T-helper 22 cell (primary cell): ENCODE data around the gene VIPR1.

Source experiments
- DNase-seq: peaks from one replicate; pipeline ENCODE4 v3.0.0-alpha.2; 2020; ENCODE audit warnings: low read depth

VIPR1 gene

DNA sequence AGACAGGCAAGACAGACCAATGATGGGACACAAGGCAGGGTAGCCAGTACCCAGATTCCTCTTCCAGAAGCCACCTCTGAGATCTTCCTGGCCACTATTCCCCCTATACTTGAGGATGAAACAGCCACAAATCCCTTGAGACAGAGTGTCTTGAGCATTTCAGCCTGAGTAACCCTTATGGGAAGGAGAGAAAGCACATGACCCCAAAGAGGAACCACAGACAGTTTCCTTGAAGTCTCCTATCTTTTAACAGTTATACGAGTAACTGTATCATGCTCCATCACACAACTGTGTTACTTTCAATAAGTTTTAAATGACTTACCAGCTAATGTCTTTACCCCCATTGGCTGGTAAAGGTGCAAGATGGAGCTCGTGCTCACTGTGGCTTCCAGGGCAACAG, 9.3 kb downstream of the VIPR1 start:
- DNase-seq = no peak

DNA sequence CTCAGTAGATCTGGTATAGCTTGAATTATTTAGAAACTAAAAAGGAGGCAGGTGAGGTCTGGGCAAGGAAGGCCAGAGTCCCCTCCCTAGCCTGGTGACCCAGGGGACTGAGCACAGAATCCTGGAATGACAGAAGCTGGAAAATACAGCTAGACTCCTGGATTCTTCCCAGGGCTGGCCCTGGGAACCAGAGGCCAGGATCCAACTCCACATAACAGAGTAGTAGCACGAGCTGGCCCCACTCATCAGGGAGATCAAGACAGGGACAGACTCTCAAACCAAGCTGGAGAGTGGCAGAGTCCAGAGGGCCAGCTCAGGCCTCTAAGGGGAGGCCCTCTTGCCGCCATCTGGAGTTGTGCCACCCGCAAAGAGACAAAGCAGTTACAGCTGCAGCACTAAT, 10.7 kb downstream of the VIPR1 start:
- DNase-seq = no peak

DNA sequence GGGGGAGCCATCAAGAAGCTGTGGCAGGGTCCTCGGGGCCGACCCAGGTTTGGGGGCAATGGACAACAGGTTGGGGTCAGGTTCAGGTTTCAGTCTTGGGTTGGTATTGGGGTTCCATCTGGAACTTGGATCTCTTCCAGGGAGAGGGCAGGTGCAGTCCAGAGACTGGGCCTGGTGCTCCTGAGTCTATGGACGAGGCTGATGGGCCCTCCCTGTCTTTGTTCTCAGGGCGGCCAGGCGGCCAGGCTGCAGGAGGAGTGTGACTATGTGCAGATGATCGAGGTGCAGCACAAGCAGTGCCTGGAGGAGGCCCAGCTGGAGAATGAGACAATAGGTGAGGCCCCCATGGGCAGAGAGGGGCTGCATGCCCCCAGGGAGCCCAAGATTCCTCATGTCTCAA, 11.1 kb downstream of the VIPR1 start:
- DNase-seq = no peak

DNA sequence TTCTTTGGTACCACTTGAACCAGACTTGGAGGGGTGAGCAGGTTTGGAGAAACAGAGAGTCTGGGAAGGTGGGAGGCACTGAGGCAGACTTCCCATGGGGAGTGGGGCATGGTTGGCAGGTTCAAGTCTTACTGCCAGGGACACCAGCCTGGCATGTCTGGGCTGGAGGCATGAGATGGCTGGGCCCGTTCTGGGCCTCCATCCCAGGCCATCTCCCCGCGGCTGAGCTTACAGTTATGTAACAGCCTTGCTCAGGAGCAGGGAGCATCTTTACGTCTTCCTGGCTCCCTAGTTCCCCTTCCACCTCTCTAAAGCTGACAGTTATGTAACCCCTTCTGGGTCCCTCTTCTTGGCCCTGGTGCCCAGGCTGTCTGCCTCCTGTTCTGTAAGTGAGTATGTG, 12.4 kb downstream of the VIPR1 start:
- no peak for DNase-seq

DNA sequence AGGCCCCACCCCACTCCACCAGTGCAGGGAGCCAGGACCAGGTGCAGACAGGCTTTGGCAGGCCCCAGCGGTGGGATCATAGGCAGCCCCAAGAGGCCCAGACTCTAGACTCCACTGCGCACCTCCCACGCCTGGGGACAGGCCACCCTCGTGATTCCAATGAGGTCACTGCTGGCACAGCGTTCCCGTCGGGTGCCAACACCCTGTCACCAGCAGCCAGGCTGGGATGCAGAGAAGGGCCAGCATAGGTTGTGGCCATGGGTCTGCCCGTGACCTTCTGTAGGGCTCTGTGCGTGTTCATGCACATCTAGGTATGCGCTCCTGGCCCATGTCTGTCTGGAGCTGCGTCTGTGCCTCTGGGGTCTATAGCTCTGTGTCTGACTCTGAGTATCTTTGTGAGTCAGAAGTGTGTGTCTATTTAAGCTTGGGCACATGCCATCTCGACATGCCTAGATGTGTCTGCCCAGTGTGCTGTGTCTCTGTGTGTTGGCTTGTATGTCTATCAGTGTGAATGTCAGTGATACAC, 13.0 kb downstream of the VIPR1 start:
- DNase-seq = no peak

DNA sequence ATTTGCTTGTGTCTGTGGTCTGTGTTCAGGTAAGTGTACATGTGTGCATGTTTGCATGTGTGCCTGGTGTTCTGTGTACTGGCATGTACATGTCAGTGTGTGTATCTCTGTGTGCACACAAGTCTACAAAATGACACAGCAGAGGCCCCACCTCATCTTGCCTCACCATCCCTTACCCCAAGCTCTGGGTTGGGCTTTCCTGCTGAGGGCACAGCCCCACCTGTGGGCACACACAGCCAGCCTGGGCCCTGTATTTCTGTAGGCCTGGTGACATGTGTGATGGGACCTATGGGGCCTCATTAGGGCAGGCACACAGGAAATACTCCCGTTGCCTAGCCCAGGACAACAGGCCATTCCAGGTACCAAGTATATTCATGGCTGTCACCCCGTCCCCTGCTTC, 13.5 kb downstream of the VIPR1 start:
- no peak for DNase-seq

DNA sequence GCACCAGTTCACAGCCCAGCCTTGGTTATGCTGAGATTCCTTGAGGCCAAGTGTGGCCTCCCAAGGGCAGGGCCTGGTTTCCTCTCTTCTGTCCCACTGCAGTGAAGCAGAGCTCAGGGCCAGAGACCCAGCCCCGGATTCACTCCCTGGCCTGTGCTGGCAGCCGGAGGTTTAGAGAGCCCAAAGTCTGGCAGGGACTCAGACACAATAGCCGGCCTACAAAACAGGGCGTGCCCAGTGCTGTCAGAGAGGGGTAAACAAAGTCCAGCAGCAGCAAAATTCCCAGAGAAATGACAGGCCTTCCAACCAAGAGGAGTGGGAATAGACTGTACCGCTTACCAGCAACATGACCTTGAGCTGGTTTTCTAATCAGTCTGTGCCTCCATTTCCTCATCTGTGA, 14.0 kb downstream of the VIPR1 start:
- no peak for DNase-seq

DNA sequence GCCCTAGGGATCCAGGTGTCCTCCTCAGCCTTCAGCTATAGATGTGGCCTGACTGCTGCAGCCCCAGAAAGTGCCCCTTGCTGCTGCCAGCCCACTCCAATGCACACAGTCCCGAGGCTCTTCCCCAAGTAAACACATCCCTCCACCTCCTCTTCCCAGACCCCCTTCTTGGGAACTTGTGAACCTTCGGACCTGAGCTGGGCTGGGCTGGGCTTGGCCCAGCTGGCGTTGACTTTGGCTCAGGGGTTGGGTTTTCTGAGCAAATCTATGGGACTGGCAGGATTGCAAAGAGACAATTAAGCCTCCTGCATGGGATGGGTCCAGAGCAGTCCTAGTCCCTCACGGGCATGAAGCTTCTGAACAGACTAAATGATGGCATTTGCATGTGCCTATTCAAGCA, 14.7 kb downstream of the VIPR1 start:
- DNase-seq = no peak

DNA sequence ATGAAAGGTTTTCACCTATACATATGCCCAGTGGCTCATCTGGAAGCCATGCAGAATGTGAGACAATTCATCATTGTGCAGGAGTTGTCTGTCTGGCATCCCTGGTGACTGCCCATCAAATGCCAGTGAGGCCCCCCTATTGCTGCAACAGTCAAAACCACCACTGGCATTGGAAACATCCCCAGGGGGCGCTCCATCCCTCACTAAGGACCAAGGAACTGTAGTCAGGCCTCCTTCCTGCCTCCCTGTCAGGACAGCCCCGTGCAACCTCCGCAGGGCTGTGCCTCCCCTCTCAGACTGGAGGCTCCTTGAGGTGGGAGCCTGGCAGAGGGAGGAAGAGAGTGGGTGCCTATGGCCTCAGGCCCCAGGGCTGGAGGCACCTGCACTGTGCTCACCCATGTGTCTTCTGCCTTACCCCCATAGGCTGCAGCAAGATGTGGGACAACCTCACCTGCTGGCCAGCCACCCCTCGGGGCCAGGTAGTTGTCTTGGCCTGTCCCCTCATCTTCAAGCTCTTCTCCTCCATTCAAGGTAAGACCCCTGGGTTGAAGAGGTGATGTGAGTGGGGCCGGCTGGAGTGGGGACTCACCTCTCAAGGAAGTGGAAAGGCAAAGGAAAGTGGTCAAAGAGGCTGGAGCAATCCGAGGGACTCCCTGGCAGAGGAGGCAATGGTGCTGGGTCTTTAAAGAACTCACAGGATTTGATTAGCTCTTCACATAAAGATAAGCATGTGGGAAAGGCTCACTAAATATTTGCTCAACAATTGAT, 16.5 kb downstream of the VIPR1 start:
- DNase-seq = no peak

DNA sequence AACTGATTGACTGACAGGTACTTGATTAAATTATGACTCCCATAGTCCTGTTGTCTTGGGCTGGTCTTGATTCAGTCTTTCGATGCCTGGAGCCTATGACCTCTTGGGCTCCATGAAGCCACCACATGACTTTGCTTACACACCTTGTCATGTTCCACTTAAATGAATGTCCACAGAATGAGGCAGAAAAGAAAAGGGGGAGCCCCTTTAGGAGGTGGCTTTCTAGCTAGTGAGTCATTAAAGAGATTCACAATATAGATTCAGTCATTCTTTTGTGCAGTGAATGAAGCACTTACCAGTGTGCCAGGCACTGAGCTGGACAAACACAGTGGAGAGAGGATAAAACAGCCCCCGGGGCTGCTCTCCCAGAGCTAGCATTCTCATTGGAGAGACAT, 17.1 kb downstream of the VIPR1 start:
- no peak for DNase-seq

DNA sequence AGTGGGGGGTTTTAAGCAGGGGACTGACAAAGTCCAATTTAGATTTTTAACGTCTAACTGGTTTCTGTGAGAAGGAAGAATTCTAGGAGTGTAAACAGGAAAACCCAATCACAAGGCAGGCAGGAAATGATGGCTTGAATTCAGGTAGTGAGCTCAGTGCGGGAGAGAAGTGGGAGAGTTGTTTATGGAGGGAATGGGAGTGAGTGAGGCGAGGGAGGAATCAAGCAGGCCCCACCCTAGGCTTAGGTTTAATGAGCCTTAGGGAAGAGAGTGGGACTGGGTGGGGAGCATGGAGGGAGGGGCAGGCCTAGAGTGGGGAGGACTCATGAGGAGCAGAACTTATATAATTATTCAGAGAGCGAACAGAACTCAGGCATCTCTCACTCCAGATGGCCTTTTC, 17.9 kb downstream of the VIPR1 start:
- no peak for DNase-seq

DNA sequence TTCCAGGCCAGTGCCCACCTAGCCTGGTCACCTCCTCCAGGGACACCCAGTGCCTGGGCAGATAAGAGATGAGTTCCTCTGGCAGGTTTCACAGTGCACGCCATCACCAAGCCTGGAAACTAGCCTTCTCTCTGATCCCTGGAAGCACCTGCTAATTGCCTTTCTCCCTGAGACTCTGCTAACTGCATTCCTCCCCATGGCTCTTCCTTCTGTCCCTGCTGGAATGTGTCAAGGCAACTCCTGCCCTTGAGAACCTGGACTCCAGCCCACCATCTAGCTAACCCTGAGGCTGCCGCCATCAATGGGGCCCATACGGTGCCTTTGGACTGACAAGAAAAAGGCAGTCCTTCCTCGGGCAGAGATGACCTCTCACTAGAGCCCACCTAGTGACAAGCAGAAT, 18.5 kb downstream of the VIPR1 start:
- no peak for DNase-seq

DNA sequence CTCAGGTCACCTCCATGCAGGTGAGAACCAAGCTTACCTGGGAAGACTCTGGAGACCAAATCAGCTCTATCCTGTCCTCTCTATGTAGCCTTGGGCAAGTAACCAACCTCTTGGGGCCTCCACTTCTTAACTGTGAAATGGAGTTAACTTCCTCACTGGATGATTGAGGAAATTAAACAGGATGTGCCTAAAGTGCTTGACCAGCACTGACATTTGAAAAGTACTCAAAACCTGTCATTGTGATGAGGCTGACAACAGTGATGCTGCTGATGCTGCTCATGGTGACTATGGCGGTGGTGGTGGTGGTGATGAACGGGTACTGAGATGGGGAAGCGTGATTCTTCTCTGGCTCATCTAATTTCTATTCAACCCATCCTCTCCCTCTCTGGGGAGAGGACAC, 22.3 kb downstream of the VIPR1 start:
- DNase-seq = no peak

DNA sequence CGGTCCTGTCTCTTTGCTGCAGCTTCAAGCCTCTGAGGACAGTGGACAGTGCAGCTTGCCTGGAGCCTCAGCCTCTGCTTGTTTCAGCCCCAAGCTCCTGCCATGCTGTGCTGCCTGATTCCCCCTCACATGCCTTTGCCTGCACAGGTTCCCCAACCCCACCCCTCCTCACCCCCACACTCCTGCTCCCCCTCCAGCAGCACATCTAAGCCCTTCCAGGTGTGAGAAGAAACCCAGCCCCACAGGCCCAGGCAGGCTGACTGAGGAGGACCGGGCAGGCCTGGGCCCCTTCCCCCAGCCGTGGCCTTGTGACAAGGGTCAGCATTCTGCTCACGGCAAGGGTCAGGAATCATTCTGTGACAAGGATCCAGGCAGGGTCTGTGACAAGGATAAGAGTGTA, 22.8 kb downstream of the VIPR1 start:
- DNase-seq = no peak

DNA sequence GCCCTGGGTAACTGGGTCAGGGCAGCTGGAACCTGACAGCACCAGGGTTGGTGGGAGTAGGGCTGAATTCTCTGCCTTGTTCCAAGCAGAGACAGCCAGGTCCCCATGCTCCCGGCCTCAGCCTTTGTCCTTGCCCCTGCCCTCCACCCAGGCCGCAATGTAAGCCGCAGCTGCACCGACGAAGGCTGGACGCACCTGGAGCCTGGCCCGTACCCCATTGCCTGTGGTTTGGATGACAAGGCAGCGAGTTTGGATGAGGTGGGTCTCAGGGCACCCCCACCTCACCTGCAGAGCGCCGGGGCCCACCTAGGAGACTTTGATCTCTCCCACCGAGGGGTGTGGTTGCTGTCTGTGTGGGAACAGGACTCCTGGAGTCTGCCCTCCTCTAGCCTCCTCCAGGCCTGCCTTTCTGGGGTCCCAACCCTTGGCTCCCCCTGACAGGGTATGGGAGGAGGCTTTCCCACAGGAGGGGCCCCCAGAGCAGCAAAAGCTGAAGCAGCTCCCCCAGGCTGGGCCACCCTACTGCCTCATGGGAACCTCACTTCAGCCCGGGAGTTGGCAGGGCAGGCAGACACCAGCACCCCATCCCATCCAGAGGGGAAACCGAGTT, 23.4 kb downstream of the VIPR1 start:
- no peak for DNase-seq

DNA sequence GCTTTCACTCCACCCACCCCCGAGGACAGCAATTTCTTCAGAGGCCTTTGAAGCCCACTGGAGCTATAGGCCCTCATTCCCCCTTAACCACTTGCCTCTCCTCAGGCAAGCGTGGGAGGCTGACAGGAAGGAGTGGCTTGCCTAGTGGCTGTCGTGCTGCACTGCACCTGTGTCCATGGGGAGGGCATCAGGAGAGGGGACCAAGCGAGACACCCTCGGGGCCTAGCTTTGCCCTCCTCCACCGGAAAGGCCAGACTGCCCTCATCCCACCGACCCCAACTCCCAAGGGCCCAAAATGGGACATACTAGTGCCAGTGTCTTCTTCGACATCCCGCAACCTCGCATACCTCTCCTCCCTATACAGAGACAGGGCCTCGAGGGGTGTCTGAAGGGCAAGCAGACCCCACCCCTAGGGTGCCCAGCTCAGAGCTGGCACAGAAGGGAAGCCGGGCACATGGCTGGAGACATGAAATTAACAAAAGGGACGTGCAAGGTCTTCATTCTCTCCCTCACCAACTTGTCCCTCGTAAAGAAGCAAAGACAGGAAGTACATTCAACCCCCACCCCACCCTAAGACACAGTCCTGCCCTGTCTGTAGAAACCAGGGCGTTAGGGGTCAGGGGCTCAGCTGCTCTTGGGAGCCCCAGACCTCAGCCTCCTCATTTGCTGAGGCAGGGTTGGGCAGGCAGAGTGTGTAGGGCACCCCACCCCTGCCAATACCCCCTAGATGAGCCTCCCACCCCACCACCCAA, 24.3 kb downstream of the VIPR1 start:
- DNase-seq = no peak

DNA sequence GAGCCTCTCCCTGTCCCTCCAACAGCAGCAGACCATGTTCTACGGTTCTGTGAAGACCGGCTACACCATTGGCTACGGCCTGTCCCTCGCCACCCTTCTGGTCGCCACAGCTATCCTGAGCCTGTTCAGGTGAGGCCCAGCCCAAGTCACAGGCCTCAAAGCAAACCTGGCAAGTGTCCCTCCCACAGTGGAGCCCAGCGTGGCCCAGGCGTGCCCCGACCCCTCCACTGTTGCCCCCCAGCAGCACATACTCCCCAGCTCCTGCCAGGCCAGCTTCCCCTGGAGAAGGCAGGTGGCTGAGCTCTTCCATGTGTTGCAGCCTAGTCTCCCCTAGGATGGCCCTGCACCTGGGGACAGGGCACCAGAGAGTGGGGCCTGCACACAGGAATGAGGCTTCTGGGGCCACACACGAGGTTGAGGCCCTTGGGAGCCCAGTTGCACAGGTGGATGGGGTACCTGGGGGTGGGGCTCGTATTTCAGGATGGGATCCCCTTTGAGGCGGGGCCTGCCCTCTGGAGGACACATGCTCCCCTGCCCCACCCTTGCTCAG, 25.0 kb downstream of the VIPR1 start:
- no peak for DNase-seq

DNA sequence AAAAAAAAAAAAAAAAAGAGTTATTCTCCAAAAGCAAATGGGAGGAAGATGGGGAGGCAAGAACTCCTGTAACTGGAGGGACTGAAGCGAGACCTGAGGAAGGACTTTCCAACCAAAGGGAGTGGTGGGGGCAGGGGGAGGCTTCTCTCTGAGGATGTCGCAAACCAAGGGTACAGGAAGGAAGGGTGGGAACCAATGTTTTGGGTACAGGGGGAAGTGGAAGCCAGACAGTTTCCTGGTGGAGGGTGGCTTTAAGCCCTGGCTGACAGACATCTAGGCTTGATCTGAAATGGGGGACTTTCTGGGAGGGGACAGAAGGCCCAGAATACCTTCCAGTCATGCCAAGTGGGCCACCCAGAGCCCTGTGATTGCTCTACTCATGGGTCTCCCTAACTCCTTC, 27.0 kb downstream of the VIPR1 start:
- DNase-seq = peak; percentile 16

DNA sequence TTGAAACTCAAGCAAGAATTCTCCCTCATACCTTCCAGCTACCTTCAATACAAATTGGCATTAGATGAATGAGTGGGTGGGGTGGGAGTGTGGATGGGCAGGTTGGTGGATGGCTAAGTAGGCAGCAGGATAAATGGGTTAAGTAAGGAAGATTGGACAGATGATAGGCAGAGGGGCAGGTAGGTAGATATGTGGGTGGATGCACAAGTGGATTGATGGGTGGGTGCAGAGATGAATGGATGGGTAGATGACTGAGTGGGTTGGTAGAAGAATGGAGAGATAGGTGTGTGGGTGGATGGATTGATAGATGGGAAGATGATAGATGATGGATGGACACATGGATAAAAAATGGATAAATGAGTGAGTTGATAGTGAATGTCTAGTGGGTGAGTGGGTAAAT, 27.6 kb downstream of the VIPR1 start:
- DNase-seq = no peak

DNA sequence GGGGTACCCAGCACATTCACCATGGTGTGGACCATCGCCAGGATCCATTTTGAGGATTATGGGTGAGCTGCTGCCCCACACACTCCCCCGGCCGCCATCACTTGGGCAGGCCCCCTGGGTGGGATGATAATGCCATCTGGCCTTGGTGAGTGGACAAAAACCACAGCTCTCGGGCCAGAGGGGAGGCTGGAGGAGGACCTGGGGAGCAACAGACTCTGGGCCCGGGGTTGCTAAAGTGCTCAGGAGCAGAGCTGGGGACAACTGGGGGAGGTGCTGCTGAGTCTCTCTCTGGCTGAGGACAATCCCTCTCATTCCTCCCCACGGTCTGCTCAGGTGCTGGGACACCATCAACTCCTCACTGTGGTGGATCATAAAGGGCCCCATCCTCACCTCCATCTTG, 29.0 kb downstream of the VIPR1 start:
- DNase-seq = no peak

DNA sequence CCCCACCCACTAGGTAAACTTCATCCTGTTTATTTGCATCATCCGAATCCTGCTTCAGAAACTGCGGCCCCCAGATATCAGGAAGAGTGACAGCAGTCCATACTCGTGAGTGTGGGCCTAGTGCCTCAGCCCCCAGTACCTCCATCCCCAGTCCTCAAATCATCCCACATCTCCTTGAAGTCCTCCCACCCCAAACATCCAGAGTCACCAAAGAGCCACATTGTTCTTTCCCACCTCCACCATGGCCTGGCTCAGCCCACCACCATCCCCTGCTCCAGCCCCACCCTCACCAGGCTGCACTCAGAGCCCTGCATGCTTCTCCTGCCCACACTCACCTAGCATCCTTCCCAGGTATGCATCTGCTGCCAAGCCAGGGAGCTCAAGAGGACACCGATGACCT, 29.8 kb downstream of the VIPR1 start:
- no peak for DNase-seq

DNA sequence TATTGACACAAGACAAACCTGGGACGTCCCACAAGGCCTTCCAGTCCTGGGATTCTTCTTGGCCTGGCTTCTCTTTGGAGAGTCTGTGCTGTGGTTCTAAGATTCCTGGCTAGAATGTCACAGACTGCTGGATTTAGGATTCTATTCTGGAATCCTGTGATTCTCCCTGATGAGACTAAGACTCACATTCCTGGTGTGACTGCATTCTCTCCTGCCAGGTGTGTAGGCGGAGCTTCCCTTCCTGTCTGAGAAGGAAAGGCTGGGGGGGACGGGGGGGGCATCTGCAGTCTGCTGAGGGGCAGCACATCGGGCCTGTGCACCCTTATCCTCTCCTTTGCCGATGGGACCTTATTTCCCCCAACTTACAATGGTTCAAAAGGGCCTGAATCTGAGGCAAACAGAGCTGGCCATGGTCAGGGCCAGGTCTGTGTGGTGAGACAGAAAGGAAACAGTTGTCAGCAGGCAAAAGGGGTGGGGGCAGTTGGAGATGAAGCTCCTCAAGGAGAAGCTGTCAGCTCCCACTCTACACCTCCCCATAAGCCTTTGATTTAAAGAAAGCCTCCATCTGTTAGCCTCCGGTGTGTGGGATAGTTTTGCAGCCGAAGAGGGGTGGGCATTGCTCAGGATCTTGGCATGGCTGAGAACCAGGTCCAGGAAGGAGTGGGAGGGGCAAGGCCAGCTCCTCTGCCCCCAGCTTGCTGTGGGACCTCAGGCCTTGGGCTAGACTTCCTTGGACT, 30.9 kb downstream of the VIPR1 start:
- no peak for DNase-seq
